Caki2 (cell line): ENCODE data around the gene SLC7A8. TPM values are rescaled to one million over a fixed set of nuclear protein-coding genes. Genes with fewer than 3 reads are reported as not detected.

ENCODE experiments used
- DNase-seq: peaks from one replicate; pipeline ENCODE4 v3.0.0-alpha.2; 2015; ENCODE audit warnings: low read depth
- in situ Hi-C: cut with HindIII; loops from 2 replicates; pipeline ENCODE4 v1.10.0; 2016; ENCODE audit warnings: low sequenced_read_pairs, low pct_unique_long_range_greater_than_20kb, mixed read lengths
- total RNA-seq: library from RNA; depleted of rRNA; stranded (reverse); fragments of >200 nt; shearing (Covaris generic); gene quantifications from 2 replicates; pipeline ENCODE4 v1.2.3, GENCODE V29; 2014; ENCODE audit warnings: low replicate concordance; rRNA removed

The SLC7A8 gene
- total RNA-seq, 1 experiment from 2014 or later, result not detected

DNA sequence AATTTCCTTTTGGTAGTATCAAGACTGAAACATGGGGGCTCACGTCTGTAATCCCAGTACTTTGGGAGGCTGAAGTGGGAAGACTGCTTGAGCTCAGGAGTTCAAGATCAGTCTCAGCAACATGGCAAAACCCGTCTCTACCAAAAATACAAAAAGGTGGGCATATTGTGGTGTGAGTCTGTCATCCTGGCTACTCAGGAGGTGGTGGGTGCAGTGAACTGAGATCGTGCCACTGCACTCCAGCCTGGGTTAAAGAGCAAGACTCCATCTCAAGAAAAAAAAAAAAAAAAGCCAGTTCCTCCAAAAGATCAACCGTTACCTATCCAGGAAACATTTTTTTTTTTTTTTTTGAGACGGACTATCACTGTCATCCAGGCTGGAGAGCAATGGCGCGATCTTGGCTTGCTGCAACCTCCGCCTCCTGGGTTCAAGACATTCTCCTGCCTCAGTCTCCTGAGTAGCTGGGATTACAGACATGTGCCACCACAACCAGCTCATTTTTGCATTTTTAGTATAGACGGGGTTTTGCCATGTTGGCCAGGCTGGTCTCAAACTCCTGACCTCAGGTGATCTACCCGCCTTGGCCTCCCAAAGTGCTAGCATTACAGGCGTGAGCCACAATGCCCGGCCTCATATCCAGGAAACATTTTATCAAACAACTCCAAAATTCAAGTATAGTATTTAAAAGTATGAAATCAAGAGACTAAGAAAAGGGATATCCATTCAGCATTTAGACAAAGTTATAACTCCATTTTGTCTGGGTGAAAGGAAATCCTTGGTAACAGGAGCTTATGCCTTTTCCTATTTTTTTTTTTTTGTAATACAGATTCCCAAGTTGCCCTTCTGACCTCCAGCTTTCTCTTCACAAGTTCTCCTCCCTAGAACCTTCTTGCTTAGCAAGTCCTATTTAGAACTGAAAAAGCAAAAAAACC is 91.9 kb downstream of the SLC7A8 start:
- in situ Hi-C loops, result no loop called here
- DNase-seq, result no peak

GRCh38 chr14:23090254-23090636 is 93.2 kb downstream of the SLC7A8 start:
- in situ Hi-C loops, result no loop called here
- no peak for DNase-seq

- in situ Hi-C loops, result no loop called here
- no peak for DNase-seq
Measured at GRCh38 chr14:23089498-23090253, 93.8 kb downstream of the SLC7A8 start.

DNA sequence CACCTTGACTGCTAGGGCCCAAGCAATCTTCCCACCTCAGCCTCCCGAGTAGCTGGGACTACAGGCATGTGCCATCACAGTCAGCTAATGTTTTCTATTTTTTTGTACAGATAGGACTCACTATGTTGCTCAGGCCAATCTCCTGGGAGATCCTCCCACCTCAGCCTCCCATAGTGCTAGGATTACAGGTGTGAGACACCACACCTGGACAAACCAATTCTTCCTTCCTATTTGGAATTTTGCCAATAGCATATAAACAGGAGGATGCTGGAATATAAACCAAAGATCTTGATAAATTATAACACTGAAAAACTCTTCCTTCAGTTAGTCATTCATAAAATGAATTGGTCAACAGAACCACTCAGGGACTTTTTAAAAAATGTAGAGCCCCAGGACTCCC is 96.9 kb downstream of the SLC7A8 start:
- in situ Hi-C loops, result no loop called here

GRCh38 chr14:23085458-23085857 is 98.0 kb downstream of the SLC7A8 start:
- DNase-seq, result no peak
- in situ Hi-C loops, result no loop called here

More for the DNA sequence above, 96.9 kb downstream of the SLC7A8 start:
- no peak for DNase-seq

DNA sequence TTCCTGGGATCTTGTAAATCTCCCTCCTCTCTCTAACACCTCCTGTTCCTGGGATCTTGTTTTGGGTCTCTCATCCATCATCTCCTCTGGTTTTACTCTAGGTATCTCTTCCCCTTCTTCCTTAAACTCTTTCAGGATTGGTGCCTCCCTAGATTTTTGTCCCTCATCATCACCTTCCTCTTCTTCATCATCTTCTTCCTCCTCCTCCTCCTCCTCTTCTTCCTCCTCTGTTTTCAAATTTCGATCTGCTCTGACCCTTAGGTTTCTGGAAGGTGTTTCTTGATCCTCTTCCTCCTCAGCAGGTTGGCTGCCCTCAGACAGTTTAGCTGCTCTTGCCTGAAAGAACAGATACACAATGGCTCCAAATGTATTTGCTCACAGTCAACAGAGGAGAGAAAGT is 103.0 kb downstream of the SLC7A8 start:
- no peak for DNase-seq
- in situ Hi-C loops, result no loop called here

GRCh38 chr14:23079716-23080115 is 103.7 kb downstream of the SLC7A8 start:
- DNase-seq, result no peak
- in situ Hi-C loops, result no loop called here

DNA sequence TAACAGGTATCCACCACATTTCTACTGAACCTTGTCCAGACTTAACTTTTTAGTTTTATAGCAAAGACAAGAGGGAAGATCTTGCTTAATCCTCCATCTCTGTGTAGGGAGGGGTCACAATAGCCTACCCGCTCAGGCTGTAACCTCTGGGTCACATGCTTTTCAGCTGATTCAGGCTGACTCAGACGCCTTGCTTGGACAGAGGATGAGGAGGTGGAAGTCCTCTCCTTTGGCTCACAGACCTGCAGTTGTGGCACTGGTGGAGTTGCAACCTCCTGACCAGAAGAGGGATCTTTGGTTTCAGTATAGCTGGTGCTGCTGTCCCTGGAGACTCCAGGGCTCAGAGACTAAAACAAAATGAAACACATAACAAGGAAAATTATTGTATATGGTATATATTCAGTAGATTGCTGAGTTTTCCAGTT is 104.8 kb downstream of the SLC7A8 start:
- DNase-seq, result peak; percentile 77
- in situ Hi-C loops, result no loop called here

- DNase-seq, result no peak
- in situ Hi-C loops, result no loop called here
Measured at GRCh38 chr14:23077962-23078361, 105.5 kb downstream of the SLC7A8 start.

GRCh38 chr14:23076785-23077408 is 106.6 kb downstream of the SLC7A8 start:
- no peak for DNase-seq
- in situ Hi-C loops, result no loop called here

Other genes with a start within 250 kb of the SLC7A8 start
- gene HAUS4, start 226.6 kb downstream of the SLC7A8 start, total RNA-seq, result 120 and 155 TPM in 2 replicates
- 109 and 119 TPM in 2 replicates for gene AJUBA, start 201.1 kb downstream of the SLC7A8 start, total RNA-seq
- 5.5 and 21.9 TPM in 2 replicates for gene C14orf93, start 173.5 kb downstream of the SLC7A8 start, total RNA-seq
- 225 and 270 TPM in 2 replicates for gene PSMB5, start 148.8 kb downstream of the SLC7A8 start, total RNA-seq
- not detected in 2 replicates for gene PSMB11, start 141.4 kb downstream of the SLC7A8 start, total RNA-seq
- gene CDH24, start 126.1 kb downstream of the SLC7A8 start, total RNA-seq, result 7.6 and 9.5 TPM in 2 replicates
- 31.6 and 49.1 TPM in 2 replicates for gene ACIN1, start 88.5 kb downstream of the SLC7A8 start, total RNA-seq
- 35.2 and 57.1 TPM in 2 replicates for gene C14orf119, start 88.2 kb downstream of the SLC7A8 start, total RNA-seq
- not detected in 2 replicates for gene CIROP, start 78.7 kb downstream of the SLC7A8 start, total RNA-seq
- gene CEBPE, start 64.4 kb downstream of the SLC7A8 start, total RNA-seq, result not detected in 2 replicates
- gene RNF212B, start 54.3 kb upstream of the SLC7A8 start, total RNA-seq, result not detected in 2 replicates
- gene HOMEZ, start 102.5 kb upstream of the SLC7A8 start, total RNA-seq, result 4.6 and 9.0 TPM in 2 replicates
- gene PPP1R3E, start 119.2 kb upstream of the SLC7A8 start, total RNA-seq, result 0.14 and 1.1 TPM in 2 replicates
- gene BCL2L2, start 123.2 kb upstream of the SLC7A8 start, total RNA-seq, result 4.0 and 8.6 TPM in 2 replicates
- gene PABPN1, start 137.8 kb upstream of the SLC7A8 start, total RNA-seq, result 41.9 and 73.8 TPM in 2 replicates
- 8.4 and 10.6 TPM in 2 replicates for gene SLC22A17, start 169.2 kb upstream of the SLC7A8 start, total RNA-seq
- gene EFS, start 181.5 kb upstream of the SLC7A8 start, total RNA-seq, result not detected in 2 replicates
- not detected in 2 replicates for gene IL25, start 189.1 kb upstream of the SLC7A8 start, total RNA-seq
- gene CMTM5, start 193.4 kb upstream of the SLC7A8 start, total RNA-seq, result not detected in 2 replicates
- gene MYH6, start 224.6 kb upstream of the SLC7A8 start, total RNA-seq, result not detected in 2 replicates